Measurements from ENCODE around the gene BBS7.

Gene BBS7

GRCh38 chr4:121791481-121791880 is 78.8 kb downstream of the BBS7 start:
- no peak for DNase-seq (ENCODE audit: low read depth in 3 of 3)

- no peak for DNase-seq (ENCODE audit: low read depth in 3 of 3)
Observed at GRCh38 chr4:121790976-121791375, 79.3 kb downstream of the BBS7 start.

- DNase-seq (ENCODE audit: low read depth in 3 of 3) = no peak
Observed at GRCh38 chr4:121789960-121790829, 80.1 kb downstream of the BBS7 start.

- no peak for DNase-seq (ENCODE audit: low read depth in 3 of 3)
Observed at GRCh38 chr4:121789455-121789854, 80.8 kb downstream of the BBS7 start.

- no peak for DNase-seq (ENCODE audit: low read depth in 3 of 3)
Observed at GRCh38 chr4:121788896-121789295, 81.4 kb downstream of the BBS7 start.

- DNase-seq (ENCODE audit: low read depth in 3 of 3) = no peak
Observed at GRCh38 chr4:121786221-121786620, 84.1 kb downstream of the BBS7 start.

GRCh38 chr4:121785479-121785878 is 84.8 kb downstream of the BBS7 start:
- DNase-seq (ENCODE audit: low read depth in 3 of 3) = no peak

GRCh38 chr4:121784975-121785374 is 85.3 kb downstream of the BBS7 start:
- DNase-seq (ENCODE audit: low read depth in 3 of 3) = no peak

GRCh38 chr4:121784401-121784800 is 85.9 kb downstream of the BBS7 start:
- no peak for DNase-seq (ENCODE audit: low read depth in 3 of 3)

GRCh38 chr4:121783210-121783609 is 87.1 kb downstream of the BBS7 start:
- DNase-seq (ENCODE audit: low read depth in 3 of 3) = no peak

GRCh38 chr4:121778991-121779628 is 91.2 kb downstream of the BBS7 start:
- DNase-seq (ENCODE audit: low read depth in 3 of 3) = no peak

GRCh38 chr4:121777625-121778024 is 92.6 kb downstream of the BBS7 start:
- DNase-seq (ENCODE audit: low read depth in 3 of 3) = no peak

- DNase-seq (ENCODE audit: low read depth in 3 of 3) = no peak
Observed at GRCh38 chr4:121776610-121777401, 93.5 kb downstream of the BBS7 start.
